Right renal cortex interstitium (tissue), 3 donors: ENCODE results near the gene CTNS. TPM values are rescaled to one million over a fixed set of nuclear protein-coding genes. Genes with fewer than 3 reads are reported as not detected.

Source experiments
- DNase-seq, 3 donors: peaks; one replicate each; pipeline ENCODE4 v3.0.0-alpha.2; 2013; ENCODE audit warnings: low read depth in 3 of 3, low spot score in 2 of 3
- polyA plus RNA-seq, 3 donors: library from polyadenylated mRNA; unstranded; fragments of 120-200 nt; gene quantifications; one replicate each; pipeline ENCODE4 v1.2.1, GENCODE V29; 2013; ENCODE audit not compliant: insufficient read length in 3 of 3

Gene CTNS
- polyA plus RNA-seq, 3 donors = 19.2 to 21.5 (median 19.6) TPM

- no peak for DNase-seq
These were observed 21.6 kb downstream of the CTNS start for GRCh38 chr17:3657874-3658783.

DNA sequence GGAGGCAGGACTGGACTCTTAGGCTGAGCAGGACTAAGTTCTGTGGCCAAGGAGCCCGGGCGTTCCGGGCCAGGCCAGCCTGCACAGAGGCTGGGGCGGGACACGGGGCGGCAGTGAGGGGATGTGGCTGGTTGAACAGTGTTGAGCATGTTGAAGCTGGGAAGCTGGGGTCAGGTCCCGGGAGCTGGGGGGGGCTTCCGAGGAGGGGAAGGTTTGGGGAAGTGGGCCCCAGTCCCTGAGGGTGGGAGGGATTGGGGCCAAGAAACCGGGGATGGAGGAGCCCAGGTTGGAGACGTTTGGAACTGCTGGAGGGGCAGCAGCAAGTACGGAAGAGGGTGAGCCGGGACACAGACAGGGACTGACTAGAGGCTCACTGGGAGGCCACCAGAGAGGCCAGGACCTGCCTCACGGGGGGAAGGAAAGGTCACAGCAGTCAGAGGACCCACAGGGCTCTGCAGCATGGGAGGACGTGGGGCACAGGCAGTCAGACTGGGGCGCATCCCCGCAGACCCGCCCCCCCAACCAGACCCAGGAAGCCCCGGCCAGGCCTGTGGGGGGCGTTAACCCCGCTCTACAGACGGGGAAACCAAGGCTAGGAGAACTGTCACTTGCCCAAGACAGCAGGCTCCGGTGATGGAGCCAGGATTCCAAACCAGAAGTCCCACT, 22.4 kb downstream of the CTNS start:
- no peak for DNase-seq

DNA sequence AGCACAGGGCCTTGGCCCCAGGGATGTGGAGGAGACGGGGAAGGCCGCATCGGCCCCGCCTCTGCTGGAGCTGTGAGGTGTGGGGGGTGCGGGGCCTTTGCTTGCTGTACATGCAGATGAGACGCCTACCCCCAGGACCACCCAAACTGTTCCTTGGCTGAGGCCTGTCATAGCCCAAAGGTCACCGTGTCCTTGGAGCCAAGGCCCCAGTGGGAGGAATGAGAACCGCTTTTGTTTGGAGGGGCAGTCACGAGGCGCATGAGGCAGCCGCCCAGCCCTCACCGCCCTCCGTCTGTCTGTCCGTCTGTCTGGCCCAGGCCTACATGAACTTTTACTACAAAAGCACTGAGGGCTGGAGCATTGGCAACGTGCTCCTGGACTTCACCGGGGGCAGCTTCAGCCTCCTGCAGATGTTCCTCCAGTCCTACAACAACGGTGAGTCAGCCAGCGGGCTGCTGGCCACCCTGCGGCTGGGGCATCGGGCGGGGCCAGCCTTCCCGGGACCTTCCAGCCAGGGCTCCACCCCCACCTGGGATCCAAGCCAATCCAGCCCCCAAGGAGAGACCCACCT, 23.1 kb downstream of the CTNS start:
- no peak for DNase-seq

DNA sequence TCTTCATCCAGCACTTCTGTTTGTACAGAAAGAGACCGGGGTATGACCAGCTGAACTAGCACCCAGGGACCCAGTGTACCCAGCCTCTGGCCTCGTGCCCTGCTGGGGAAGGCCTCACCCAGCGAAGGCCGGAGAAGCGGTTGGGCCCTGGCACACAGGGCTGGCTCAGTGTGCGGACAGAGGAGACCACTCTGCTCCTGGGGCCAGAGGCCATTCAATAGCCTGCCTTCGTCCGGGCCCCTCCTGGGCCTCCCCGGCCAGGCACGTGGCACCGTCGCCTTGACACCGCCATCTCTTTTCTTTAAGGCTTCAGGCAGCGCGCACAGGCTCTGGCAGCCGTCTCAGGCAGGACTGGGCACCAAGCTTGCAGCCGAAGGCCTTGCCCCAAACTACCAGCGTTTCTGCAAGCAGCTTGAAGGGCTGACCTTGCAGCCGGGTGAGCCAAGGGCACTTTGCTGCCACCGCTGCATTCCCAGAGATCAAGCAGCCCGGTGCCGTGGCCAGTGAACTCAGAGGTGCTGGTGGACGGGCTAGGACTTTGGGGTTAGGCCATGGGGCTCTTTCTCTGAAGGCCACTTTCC, 23.8 kb downstream of the CTNS start:
- no peak for DNase-seq

DNA sequence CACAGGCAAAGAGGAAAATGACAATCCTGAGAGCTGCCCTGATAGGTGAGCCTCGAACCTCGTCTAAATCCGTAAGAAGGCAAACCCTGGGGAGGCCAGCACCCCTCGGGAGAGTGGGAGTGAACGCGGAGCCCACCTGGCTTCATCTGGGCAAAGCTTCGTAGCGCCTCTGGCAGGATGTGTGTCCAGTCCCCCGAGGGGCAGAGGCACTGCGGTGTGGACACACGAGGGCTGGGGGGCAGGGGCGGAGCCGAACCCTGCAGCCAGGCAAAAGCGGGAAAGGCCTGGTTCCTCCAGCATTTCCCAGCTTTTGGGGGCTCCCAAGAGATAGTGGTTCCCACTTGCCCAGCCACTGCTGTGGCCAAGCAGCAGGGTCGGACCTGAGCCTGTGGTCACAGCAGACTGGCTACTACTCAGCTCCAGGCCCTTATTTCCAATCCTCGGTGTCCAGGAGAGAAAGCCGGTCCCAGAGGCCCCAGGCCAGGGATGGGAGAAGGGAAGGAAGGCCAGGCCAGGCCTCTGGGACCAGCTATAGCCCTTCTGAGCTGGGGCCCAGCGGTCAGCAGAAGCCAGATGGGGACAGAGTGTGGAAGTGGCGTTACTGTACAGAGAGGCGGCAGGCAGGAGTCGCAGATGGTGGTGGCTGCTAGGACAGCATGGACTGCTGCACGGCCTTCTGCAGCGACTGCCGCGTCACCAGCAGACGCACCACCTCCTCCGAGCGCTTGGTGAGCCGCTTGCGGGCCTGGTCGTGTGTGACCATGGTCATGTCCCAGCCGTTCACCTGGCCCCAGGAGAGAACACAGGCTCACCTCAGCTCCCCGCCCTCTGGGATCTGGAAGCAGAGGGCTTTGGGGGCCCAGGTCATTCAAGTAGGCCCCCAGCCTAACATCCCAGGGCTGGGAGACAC, 26.8 kb downstream of the CTNS start:
- no peak for DNase-seq

GRCh38 chr17:3665834-3666233, 29.3 kb downstream of the CTNS start:
- DNase-seq = no peak

DNA sequence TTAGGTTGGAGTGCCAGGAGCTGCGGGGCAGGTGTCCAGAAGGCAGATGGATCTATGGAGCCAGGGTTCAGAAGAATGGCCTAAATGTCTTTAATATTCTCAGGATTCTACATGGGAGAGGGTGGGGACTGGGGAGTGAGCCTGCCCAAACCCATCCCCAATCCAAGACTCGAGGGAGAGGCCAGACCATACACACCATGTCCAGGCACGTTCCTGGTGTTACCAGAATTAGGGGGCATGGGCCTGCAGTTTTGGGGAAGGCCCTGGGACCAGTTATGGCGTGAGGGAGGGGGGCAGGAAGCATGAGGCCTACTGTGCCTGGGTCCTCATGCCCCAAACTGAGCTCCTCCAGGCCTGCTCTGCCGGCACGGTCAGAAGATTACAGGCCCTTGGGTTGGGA, 30.0 kb downstream of the CTNS start:
- no peak for DNase-seq

- DNase-seq = peak; percentile 53 to 76 (median 73)
These were observed 31.1 kb downstream of the CTNS start for GRCh38 chr17:3667366-3668278.

- peak; percentile 94 to 96 (median 94) for DNase-seq
These were observed 31.9 kb downstream of the CTNS start, which contains the start of the genes EMC6 and TAX1BP3 for GRCh38 chr17:3668279-3669084. Gene EMC6, plus strand, starts transcription at chr17:3668812. Its CDS starts 335 bp downstream, at chr17:3669147. Gene TAX1BP3, minus strand, starts transcription at chr17:3668578. Its CDS starts 52 bp downstream, at chr17:3668526.

DNA sequence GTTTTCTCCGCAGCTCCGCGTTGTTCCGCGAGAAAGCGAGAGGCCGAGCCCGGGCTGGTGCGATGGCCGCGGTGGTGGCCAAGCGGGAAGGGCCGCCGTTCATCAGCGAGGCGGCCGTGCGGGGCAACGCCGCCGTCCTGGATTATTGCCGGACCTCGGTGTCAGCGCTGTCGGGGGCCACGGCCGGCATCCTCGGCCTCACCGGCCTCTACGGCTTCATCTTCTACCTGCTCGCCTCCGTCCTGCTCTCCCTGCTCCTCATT, 32.5 kb downstream of the CTNS start:
- DNase-seq = no peak

DNA sequence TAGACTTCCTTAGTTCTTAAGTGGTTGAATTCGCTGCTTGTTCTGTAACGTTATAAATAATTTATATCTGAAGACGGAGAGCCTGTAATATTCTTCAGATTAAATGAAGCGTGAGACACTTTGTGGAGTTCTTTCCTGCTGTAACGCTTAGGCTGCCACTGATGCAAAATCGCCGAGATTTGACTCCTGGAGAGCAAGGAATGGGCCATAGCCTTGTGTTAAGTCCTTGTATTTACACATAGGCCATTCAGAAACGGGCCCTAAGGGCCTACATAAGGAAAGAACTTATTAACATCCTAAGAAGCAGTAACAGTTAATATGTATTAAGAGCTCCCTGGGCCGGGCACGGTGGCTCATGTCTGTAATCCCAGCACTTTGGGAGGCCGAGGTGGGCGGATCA, 33.0 kb downstream of the CTNS start:
- no peak for DNase-seq

GRCh38 chr17:3672571-3672970, 36.0 kb downstream of the CTNS start:
- DNase-seq = no peak

- no peak for DNase-seq
These were observed 39.3 kb downstream of the CTNS start for GRCh38 chr17:3675886-3676285.

- DNase-seq = no peak
These were observed 41.7 kb downstream of the CTNS start for GRCh38 chr17:3678095-3678820.

GRCh38 chr17:3678821-3679530, 42.4 kb downstream of the CTNS start:
- DNase-seq = no peak

GRCh38 chr17:3679531-3680126, 43.1 kb downstream of the CTNS start:
- no peak for DNase-seq

DNA sequence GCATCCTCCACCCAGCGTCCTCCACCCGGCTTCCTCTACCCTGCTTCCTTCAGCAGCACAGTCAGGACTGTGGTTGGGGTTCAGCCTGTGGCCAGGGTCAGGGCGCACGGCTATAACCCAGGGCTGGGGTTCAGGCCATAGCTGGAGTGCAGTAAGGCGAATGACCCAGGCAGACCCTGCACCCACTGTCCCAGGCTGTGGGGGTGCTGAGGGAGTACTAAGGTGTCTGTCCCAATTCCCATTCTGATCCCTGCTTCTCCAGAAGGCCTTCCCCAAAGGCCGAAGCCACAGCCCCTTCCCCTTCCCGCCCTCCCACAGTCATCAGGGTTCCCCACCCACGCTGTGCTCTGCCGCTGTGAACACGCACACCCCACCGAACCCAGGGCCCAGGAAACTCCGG, 44.5 kb downstream of the CTNS start:
- DNase-seq = no peak
